AG04450 (cell line): ENCODE results near the gene WWOX. TPM values are rescaled to one million over a fixed set of nuclear protein-coding genes. Genes with fewer than 3 reads are reported as not detected.

Experiments used
- CTCF ChIA-PET: fragments of 300-600, 350-600 bp; formaldehyde crosslinking; extraction: SDS; loops from one replicate; lab custom pipeline; 2022; ENCODE audit warnings: antibody characterized with exemption, inconsistent platforms; lab: Charles Lee
- POLR2A ChIA-PET: fragments of 350-600 bp; formaldehyde crosslinking; extraction: SDS; loops from one replicate; lab custom pipeline; 2021; ENCODE audit warnings: antibody characterized with exemption, inconsistent platforms; lab: Yijun Ruan, JAX
- DNase-seq: peaks from one replicate; pipeline ENCODE4 v3.0.0-alpha.2; 2011; ENCODE audit warnings: low read depth, low spot score
- H3K27ac ChIP-seq: one replicate; pipeline ENCODE4 v1.5.1; 2012; ENCODE audit warnings: low read depth, low read length, control low read depth
- H3K27me3 ChIP-seq: one replicate; pipeline ENCODE4 v1.6.0; 2012; ENCODE audit warnings: low read length; ENCODE audit not compliant: control insufficient read depth, insufficient read depth
- H3K4me3 ChIP-seq: 2 replicates; pipeline ENCODE4 v1.5.1; 2011; ENCODE audit warnings: mild to moderate bottlenecking, low read depth, low read length, control low read depth
- H3K9me3 ChIP-seq: 2 replicates; pipeline ENCODE4 v1.5.1; 2012; ENCODE audit warnings: low read length; ENCODE audit not compliant: control insufficient read depth, insufficient read depth
- polyA plus RNA-seq: library from polyadenylated mRNA; depleted of rRNA; stranded (reverse); fragments of >200 nt; gene quantifications from 2 replicates; pipeline ENCODE4 v1.2.3, GENCODE V29; 2011
- TF ChIP-seq, protein P1 (sequence below): IDR thresholded peaks from 2 replicates; pipeline ENCODE4 v1.5.1; 2011; ENCODE audit warnings: low read depth, low read length, control low read depth, inconsistent platforms

Gene WWOX
- polyA plus RNA-seq, 1 experiment: 2.1 TPM

DNA sequence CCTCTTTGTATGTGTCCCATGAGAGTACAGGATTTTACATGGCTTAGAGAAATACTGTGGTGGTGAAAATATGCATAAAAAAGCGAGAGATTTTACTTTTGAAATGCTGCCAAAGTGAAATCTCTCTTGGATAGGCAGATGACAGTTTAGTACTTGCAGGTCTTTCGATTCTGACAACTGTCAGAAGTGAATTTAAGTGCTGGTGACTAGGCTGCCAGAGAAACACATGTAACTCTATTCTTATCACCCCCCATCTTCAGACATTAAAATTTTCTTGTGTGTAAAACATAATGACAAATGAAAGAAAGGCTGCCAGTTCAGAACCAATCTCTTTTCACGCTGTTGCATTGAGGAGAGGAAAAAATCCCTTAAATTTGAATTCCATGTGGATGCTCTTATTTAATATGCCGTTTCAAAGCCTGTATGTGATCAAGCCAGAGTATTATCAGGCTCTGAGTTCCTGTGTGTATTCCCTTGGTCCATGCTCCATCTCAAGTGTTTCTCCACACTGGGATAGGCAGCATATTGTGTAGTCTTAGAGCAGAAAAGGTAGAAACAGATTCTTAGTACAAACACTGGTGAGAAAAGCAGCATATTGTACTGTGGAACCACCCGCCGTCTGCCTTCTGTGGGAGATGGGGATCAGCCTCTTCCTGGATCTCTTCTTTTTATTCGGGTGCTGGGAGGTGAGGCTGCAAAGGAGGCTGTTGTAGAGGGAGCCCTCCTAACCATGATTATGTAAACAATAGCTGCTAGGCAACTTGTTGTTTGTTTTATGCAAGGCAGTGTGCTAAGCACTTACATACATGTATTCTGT is 291.3 kb downstream of the WWOX start:
- POLR2A ChIA-PET: no interaction called here
- TF ChIP-seq, protein P1, sequence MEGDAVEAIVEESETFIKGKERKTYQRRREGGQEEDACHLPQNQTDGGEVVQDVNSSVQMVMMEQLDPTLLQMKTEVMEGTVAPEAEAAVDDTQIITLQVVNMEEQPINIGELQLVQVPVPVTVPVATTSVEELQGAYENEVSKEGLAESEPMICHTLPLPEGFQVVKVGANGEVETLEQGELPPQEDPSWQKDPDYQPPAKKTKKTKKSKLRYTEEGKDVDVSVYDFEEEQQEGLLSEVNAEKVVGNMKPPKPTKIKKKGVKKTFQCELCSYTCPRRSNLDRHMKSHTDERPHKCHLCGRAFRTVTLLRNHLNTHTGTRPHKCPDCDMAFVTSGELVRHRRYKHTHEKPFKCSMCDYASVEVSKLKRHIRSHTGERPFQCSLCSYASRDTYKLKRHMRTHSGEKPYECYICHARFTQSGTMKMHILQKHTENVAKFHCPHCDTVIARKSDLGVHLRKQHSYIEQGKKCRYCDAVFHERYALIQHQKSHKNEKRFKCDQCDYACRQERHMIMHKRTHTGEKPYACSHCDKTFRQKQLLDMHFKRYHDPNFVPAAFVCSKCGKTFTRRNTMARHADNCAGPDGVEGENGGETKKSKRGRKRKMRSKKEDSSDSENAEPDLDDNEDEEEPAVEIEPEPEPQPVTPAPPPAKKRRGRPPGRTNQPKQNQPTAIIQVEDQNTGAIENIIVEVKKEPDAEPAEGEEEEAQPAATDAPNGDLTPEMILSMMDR: no peak
- CTCF ChIA-PET: no interaction called here

DNA sequence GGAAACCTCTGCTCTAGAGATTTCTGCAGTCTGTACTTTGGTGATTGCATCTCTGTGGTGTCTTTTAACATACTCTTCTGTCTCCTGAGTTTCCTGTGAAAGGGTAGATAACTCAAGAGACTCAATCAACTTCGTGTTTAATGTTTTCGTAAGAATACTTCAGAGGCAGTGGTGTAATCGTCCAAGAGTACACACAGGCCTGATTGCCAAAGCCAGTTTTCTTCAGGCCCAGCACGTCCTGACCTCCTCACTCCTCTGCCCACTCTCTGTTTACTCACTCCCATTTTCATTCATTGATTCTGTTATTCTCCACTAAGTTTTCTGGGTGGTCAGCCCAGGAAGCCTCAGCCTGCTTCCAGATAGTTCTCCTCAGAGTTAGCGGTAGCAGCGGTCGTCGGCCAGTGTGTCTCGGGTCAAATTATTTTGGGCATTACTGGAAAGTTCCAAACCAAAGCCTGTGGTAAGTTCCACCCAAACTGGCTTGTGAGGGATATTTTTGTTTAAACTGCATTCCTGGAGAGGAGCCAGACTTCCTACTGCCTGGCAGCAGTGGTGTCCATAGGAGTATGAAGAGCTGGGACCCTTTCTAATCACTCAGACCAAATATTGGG is 293.2 kb downstream of the WWOX start:
- H3K27me3 ChIP-seq: no peaks in the 10 kb centered on the region
- no peak overlapping the region for H3K4me3 ChIP-seq
- POLR2A ChIA-PET: no interaction called here
- no peak overlapping the region for H3K27ac ChIP-seq
- TF ChIP-seq, protein P1: no peak
- no peak for DNase-seq
- CTCF ChIA-PET: no interaction called here
- peaks cover 24% of the 10 kb centered on the region for H3K9me3 ChIP-seq

More for the DNA sequence above, 291.3 kb downstream of the WWOX start:
- Histone ChIP-seq H3K27me3 (no peaks in the 10 kb centered on the region), H3K27ac (no peak overlapping the region), H3K9me3 (peaks cover 28% of the 10 kb centered on the region), H3K4me3 (no peak overlapping the region)
- DNase-seq: no peak

DNA sequence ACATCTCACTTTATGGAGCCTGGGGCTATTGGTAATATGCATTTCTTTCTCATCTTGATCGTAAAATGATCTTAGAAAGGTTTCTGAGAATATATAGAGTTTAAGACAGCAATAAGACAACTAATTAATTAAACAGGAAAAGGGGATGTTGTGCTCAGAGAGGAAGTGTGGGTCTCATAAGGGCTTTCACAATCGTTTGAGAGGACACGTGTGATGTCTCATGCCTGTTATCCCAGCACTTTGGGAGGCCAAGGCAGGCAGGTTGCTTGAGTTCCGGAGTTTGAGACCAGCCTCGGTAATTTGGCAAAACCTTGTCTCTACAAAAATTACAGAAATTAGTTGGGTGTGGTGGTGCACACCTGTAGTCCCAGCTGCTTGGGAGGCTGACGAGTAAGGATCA is 295.6 kb downstream of the WWOX start:
- CTCF ChIA-PET: no interaction called here
- POLR2A ChIA-PET: no interaction called here

DNA sequence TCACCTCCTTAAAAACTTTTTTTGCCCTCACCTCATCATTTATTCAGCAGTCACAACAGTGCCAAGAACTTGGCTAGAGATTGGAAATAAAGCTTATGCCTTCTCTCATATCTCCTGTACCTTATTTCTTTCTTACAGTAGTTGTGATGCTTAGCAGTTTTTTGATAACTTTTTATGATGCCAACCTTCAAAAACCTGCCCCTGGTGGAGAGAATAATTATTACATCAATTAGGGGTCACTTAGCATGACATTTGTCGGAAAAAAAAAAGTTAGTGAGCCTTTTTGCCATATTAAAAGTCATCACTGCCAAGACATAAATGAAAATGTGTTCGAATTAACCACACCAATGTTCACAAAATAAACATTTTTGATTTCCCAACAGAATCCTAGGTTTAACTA is 296.6 kb downstream of the WWOX start:
- TF ChIP-seq, protein P1: 0 out of 2 replicates have a peak, but pooled peaks have one; percentile 22
- DNase-seq: no peak
- peaks cover 31% of the 10 kb centered on the region for H3K9me3 ChIP-seq
- no peak overlapping the region for H3K4me3 ChIP-seq
- no peaks in the 10 kb centered on the region for H3K27me3 ChIP-seq
- CTCF ChIA-PET: no interaction called here
- H3K27ac ChIP-seq: no peak overlapping the region
- POLR2A ChIA-PET: no interaction called here

More for the DNA sequence above, 295.6 kb downstream of the WWOX start:
- no peak for DNase-seq
- peaks cover 22% of the 10 kb centered on the region for H3K9me3 ChIP-seq
- no peaks in the 10 kb centered on the region for H3K27me3 ChIP-seq
- no peak overlapping the region for H3K4me3 ChIP-seq
- TF ChIP-seq, protein P1: no peak
- H3K27ac ChIP-seq: no peak overlapping the region

DNA sequence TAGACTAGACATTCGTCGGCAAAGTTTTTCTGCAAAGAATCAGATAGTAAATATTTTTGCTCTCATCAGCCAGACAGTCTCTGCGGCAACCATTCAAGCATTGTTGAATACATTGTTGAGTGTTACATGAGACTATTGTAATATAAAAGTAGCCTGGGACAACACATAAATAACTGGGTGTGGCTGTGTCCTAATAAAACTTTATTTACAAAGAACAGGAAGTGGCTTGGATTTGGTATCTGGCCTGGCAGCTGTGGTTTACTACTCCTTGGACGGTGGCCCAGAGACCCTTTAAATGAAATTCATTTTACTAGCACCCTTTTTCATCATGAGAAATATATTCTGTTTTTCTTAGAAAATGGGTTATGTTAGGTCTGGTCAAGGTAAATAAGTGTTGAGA is 297.2 kb downstream of the WWOX start:
- no peak overlapping the region for H3K4me3 ChIP-seq
- no peak for DNase-seq
- no peak overlapping the region for H3K27ac ChIP-seq
- ChIA-PET CTCF (no interaction called here), POLR2A (no interaction called here)
- no peaks in the 10 kb centered on the region for H3K27me3 ChIP-seq
- peaks cover 28% of the 10 kb centered on the region; the same call in 1 of the 2 replicates for H3K9me3 ChIP-seq
- TF ChIP-seq, protein P1: no peak
